ENCODE results near the gene ESYT3. TPM values are rescaled to one million over a fixed set of nuclear protein-coding genes. Genes with fewer than 3 reads are reported as not detected.

Gene ESYT3, protein sequence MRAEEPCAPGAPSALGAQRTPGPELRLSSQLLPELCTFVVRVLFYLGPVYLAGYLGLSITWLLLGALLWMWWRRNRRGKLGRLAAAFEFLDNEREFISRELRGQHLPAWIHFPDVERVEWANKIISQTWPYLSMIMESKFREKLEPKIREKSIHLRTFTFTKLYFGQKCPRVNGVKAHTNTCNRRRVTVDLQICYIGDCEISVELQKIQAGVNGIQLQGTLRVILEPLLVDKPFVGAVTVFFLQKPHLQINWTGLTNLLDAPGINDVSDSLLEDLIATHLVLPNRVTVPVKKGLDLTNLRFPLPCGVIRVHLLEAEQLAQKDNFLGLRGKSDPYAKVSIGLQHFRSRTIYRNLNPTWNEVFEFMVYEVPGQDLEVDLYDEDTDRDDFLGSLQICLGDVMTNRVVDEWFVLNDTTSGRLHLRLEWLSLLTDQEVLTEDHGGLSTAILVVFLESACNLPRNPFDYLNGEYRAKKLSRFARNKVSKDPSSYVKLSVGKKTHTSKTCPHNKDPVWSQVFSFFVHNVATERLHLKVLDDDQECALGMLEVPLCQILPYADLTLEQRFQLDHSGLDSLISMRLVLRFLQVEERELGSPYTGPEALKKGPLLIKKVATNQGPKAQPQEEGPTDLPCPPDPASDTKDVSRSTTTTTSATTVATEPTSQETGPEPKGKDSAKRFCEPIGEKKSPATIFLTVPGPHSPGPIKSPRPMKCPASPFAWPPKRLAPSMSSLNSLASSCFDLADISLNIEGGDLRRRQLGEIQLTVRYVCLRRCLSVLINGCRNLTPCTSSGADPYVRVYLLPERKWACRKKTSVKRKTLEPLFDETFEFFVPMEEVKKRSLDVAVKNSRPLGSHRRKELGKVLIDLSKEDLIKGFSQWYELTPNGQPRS
- total RNA-seq (under 1 TPM; under 0.01 to 0.05 TPM), polyA plus RNA-seq (under 1 TPM; 0.06 to 0.07 TPM)

GRCh38 chr3:138434276-138434874 lies at the start of gene ESYT3:
ESYT3 (plus strand) TSS chr3:138434616; CDS start chr3:138434799, 183 bp downstream.
- Histone ChIP-seq H3K4me1 (ENCODE audit: control insufficient read depth in 4 of 4, insufficient read depth in 4 of 4, low read length in 3 of 4) (peaks cover 8 to 20% (median 14%) of the 10 kb centered on the region in 4 donors), H3K36me3 (ENCODE audit: control insufficient read depth in 4 of 4, insufficient read depth in 3 of 4, low read depth in 1 of 4, low read length in 3 of 4) (no peaks in the 10 kb centered on the region), H3K27ac (ENCODE audit: low read depth in 1 of 2, low read length in 2 of 2) (no peak within 1 kb of the TSS), H3K9ac (ENCODE audit: low read depth in 1 of 2, low read length in 2 of 2) (no peak within 1 kb of the TSS), H3K9me3 (ENCODE audit: control insufficient read depth in 4 of 4, low read length in 3 of 4) (no peaks in the 10 kb centered on the region), H3K4me3 (ENCODE audit: low read depth in 1 of 3, low read length in 3 of 3) (peak within 1 kb of the TSS; percentile 47 to 55 (median 50)), H3K27me3 (ENCODE audit: control insufficient read depth in 4 of 4, insufficient read depth in 4 of 4, low read length in 3 of 4) (peaks cover 0 to 4% (median 2%) of the 10 kb centered on the region in 4 donors)
- peak; percentile 66 for DNase-seq (ENCODE audit: low spot score)
- peak; percentile 77 for TF ChIP-seq MAX (IDR thresholded peaks at IDR 0.05)
- TF ChIP-seq HNF4A (conservative IDR thresholded peaks at IDR 0.05): peak; percentile 19 to 37
- no peak for TF ChIP-seq FOXA1 (IDR thresholded peaks at IDR 0.05)
- TF ChIP-seq ZBTB33 (IDR thresholded peaks at IDR 0.05): no peak
- peak in 1 of 2 donors; percentile 31 for TF ChIP-seq RXRA (IDR thresholded peaks at IDR 0.05)
- TF ChIP-seq GABPA (IDR thresholded peaks at IDR 0.05 in 1 of 2, conservative IDR thresholded peaks at IDR 0.05 in 1 of 2): peak in 1 of 2 donors; percentile 37
- peak; percentile 12 for TF ChIP-seq YY1 (IDR thresholded peaks at IDR 0.05)
- peak in 1 of 2 donors; percentile 52 for TF ChIP-seq JUND (IDR thresholded peaks at IDR 0.05)
- peak; percentile 21 for TF ChIP-seq SP1 (IDR thresholded peaks at IDR 0.05)
- 1% methylated on average over 54 of the region's 54 CpGs for WGBS

DNA sequence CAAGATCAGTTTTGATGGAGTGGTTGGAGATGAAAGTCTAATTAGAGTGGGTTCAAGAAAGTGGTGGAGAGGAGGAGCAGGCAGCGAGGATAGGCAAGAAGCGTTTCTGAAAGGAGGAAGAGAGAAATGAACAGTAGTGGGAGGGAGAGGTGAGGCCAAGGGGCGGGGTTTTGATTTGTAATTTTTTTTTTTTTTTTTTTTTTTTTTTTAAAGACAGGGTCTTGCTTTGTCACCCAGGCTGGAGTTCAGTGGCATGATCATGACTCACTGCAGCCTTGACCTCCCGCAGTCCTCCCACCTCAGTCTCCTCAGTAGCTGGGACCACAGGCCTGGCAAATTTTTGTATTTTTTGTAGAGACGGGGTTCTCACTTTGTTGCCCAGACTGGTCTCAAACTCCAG lies 49.4 kb upstream of the ESYT3 start:
- Histone ChIP-seq H3K36me3 (ENCODE audit: control insufficient read depth in 4 of 4, insufficient read depth in 3 of 4, low read depth in 1 of 4, low read length in 3 of 4) (no peaks in the 10 kb centered on the region), H3K4me3 (ENCODE audit: low read depth in 1 of 3, low read length in 3 of 3) (no peak overlapping the region), H3K27ac (ENCODE audit: low read depth in 1 of 2, low read length in 2 of 2) (no peak overlapping the region), H3K9me3 (ENCODE audit: control insufficient read depth in 4 of 4, low read length in 3 of 4) (no peaks in the 10 kb centered on the region), H3K4me1 (ENCODE audit: control insufficient read depth in 4 of 4, insufficient read depth in 4 of 4, low read length in 3 of 4) (peaks cover 1 to 8% (median 4%) of the 10 kb centered on the region in 4 donors), H3K27me3 (ENCODE audit: control insufficient read depth in 4 of 4, insufficient read depth in 4 of 4, low read length in 3 of 4) (no peaks in the 10 kb centered on the region), H3K9ac (ENCODE audit: low read depth in 1 of 2, low read length in 2 of 2) (no peak overlapping the region)
- 95% methylated on average over 5 of the region's 5 CpGs for WGBS
- DNase-seq (ENCODE audit: low spot score): no peak
- TF ChIP-seq MAX (IDR thresholded peaks at IDR 0.05): no peak
- no peak for TF ChIP-seq TAF1 (conservative IDR thresholded peaks at IDR 0.05)

DNA sequence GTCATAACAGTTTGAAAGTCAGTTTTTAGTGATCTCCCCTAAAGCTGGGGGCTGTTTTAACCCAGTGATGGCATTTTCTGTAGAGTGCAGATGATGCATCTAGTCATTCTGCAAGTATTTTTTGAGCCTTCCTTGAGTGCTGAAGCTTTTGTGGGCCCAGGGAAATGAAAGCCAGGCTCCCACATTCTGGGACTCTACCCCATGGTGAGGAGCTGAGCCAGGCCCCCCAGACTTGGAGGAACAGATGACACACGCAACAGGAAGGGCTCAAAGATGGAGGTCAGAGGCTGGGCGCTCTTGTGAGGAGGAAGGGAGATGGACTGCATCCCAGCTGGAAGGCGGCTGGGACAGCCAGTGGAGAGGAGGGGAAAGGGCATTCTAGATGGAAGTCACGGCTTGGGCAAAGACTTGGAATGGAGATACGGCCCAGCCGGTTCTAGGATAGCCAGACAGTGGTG lies 45.2 kb upstream of the ESYT3 start:
- no peak for TF ChIP-seq YY1 (IDR thresholded peaks at IDR 0.05)
- no peak for TF ChIP-seq NR2F2 (IDR thresholded peaks at IDR 0.05)
- DNase-seq (ENCODE audit: low spot score): no peak
- no peaks in the 10 kb centered on the region for H3K9me3 ChIP-seq (ENCODE audit: control insufficient read depth in 4 of 4, low read length in 3 of 4)
- H3K36me3 ChIP-seq (ENCODE audit: control insufficient read depth in 4 of 4, insufficient read depth in 3 of 4, low read depth in 1 of 4, low read length in 3 of 4): no peaks in the 10 kb centered on the region
- 95% methylated on average over 6 of the region's 6 CpGs for WGBS
- H3K4me3 ChIP-seq (ENCODE audit: low read depth in 1 of 3, low read length in 3 of 3): no peak overlapping the region
- H3K4me1 ChIP-seq (ENCODE audit: control insufficient read depth in 4 of 4, insufficient read depth in 4 of 4, low read length in 3 of 4): no peaks in the 10 kb centered on the region
- no peaks in the 10 kb centered on the region for H3K27me3 ChIP-seq (ENCODE audit: control insufficient read depth in 4 of 4, insufficient read depth in 4 of 4, low read length in 3 of 4)
- H3K27ac ChIP-seq (ENCODE audit: low read depth in 1 of 2, low read length in 2 of 2): no peak overlapping the region
- no peak overlapping the region for H3K9ac ChIP-seq (ENCODE audit: low read depth in 1 of 2, low read length in 2 of 2)

Measured in liver (tissue), 9 donors.